GM23338 (cell line): Measurements from ENCODE around the gene CDK4. TPM values are rescaled to one million over a fixed set of nuclear protein-coding genes. Genes with fewer than 3 reads are reported as not detected.
A peak's percentile ranks its signal among the peaks of the same experiment; 100 is the strongest.

Experiments
- ATAC-seq: fragments of 200-7000 bp; cut with Tn5 transposase; 3 replicates; pipeline ENCODE4 v1.9.1; 2020
- DNase-seq: peaks from one replicate; pipeline ENCODE4 v3.0.0-alpha.2; 2015; ENCODE audit warnings: low spot score
- H2AFZ ChIP-seq: fragments of 200-600 bp; sonication (generic); 2 replicates; pipeline ENCODE4 v1.8.0; 2016; ENCODE audit warnings: antibody characterized with exemption, mild to moderate bottlenecking, moderate library complexity
- H3F3A ChIP-seq: fragments of 200-600 bp; sonication (generic); replicated peaks from 2 replicates; pipeline ENCODE4 v1.8.0; 2017; ENCODE audit warnings: antibody characterized with exemption, mixed run types, low read depth
- H3K27ac ChIP-seq: fragments of 200-600 bp; sonication (generic); 2 replicates; pipeline ENCODE4 v1.6.1; 2016; ENCODE audit warnings: low read depth
- H3K27me3 ChIP-seq: fragments of 200-600 bp; sonication (generic); 2 replicates; pipeline ENCODE4 v1.8.0; 2016; ENCODE audit warnings: mild to moderate bottlenecking, mixed run types, moderate library complexity; ENCODE audit not compliant: insufficient read depth
- H3K36me3 ChIP-seq: fragments of 200-600 bp; sonication (generic); 2 replicates; pipeline ENCODE4 v1.8.0; 2016; ENCODE audit warnings: mild to moderate bottlenecking; ENCODE audit not compliant: insufficient read depth
- H3K4me1 ChIP-seq: fragments of 200-600 bp; sonication (generic); 2 replicates; pipeline ENCODE4 v1.8.0; 2016; ENCODE audit warnings: mild to moderate bottlenecking, moderate library complexity; ENCODE audit not compliant: insufficient read depth
- H3K4me2 ChIP-seq: fragments of 200-600 bp; sonication (generic); 2 replicates; pipeline ENCODE4 v1.7.1; 2017; ENCODE audit warnings: mixed run types
- H3K4me3 ChIP-seq: fragments of 200-600 bp; sonication (generic); 2 replicates; pipeline ENCODE4 v1.6.1; 2016; ENCODE audit warnings: mixed run types
- H3K79me2 ChIP-seq: fragments of 200-600 bp; sonication (generic); replicated peaks from 2 replicates; pipeline ENCODE4 v1.8.0; 2017; ENCODE audit warnings: mild to moderate bottlenecking; ENCODE audit not compliant: insufficient read depth
- H3K9me2 ChIP-seq: fragments of 200-600 bp; sonication (generic); 2 replicates; pipeline ENCODE4 v1.8.0; 2017; ENCODE audit not compliant: insufficient read depth
- H4K20me1 ChIP-seq: fragments of 200-600 bp; sonication (generic); replicated peaks from 2 replicates; pipeline ENCODE4 v1.8.0; 2017; ENCODE audit warnings: mild to moderate bottlenecking; ENCODE audit not compliant: insufficient read depth
- H3K27ac Mint-ChIP-seq: 2 replicates; pipeline ENCODE4 v1.8.0; 2020; ENCODE audit warnings: inconsistent platforms, mild to moderate bottlenecking, moderate library complexity, mixed read lengths
- H3K27me3 Mint-ChIP-seq: 3 replicates; pipeline ENCODE4 v1.8.0; 2022; ENCODE audit warnings: low read depth, mild to moderate bottlenecking, moderate library complexity, mixed read lengths, inconsistent platforms; ENCODE audit not compliant: insufficient read depth, poor library complexity
- H3K36me3 Mint-ChIP-seq: 3 replicates; pipeline ENCODE4 v1.8.0; 2021; ENCODE audit warnings: low read depth, mild to moderate bottlenecking, inconsistent platforms, moderate library complexity, mixed read lengths
- H3K4me1 Mint-ChIP-seq: 3 replicates; pipeline ENCODE4 v1.8.0; 2020; ENCODE audit warnings: mild to moderate bottlenecking, inconsistent platforms, mixed read lengths
- H3K4me3 Mint-ChIP-seq: 3 replicates; pipeline ENCODE4 v1.8.0; 2021; ENCODE audit warnings: moderate library complexity, mild to moderate bottlenecking, inconsistent platforms, mixed read lengths
- H3K9me3 Mint-ChIP-seq: 3 replicates; pipeline ENCODE4 v1.8.0; 2020; ENCODE audit warnings: moderate library complexity, mild to moderate bottlenecking, inconsistent platforms, mixed read lengths
- EZH2phosphoT487 ChIP-seq: fragments of 200-600 bp; sonication (generic); IDR thresholded peaks from one replicate; pipeline ENCODE4 v1.8.1; 2018; ENCODE audit warnings: antibody characterized with exemption; ENCODE audit not compliant: unreplicated experiment
- JUNB ChIP-seq: IDR thresholded peaks from one replicate; pipeline ENCODE4 v1.6.1; 2016; ENCODE audit warnings: antibody characterized with exemption; ENCODE audit not compliant: unreplicated experiment
- NANOG ChIP-seq: IDR thresholded peaks from 2 replicates; pipeline ENCODE4 v1.6.1; 2016; ENCODE audit warnings: antibody characterized with exemption, borderline replicate concordance
- POLR2AphosphoS5 ChIP-seq: IDR thresholded peaks from 2 replicates; pipeline ENCODE4 v1.6.1; 2016; ENCODE audit warnings: antibody characterized with exemption, low read depth
- ZNF114 ChIP-seq: fragments of 250-450 bp; sonication (Bioruptor Pico); IDR thresholded peaks from 2 replicates; pipeline ENCODE4 v1.5.0; 2020; ENCODE audit warnings: mild to moderate bottlenecking, moderate library complexity
- ZNF331 ChIP-seq: fragments of 250-450 bp; sonication (Bioruptor Pico); IDR thresholded peaks from 2 replicates; pipeline ENCODE4 v1.5.0; 2020; ENCODE audit warnings: low read depth, mild to moderate bottlenecking, moderate library complexity
- polyA plus RNA-seq: library from polyadenylated mRNA; unstranded; fragments of >200 nt; fragmentation: Nextera tagmentation; extraction: Ambion mirVana; gene quantifications from 2 replicates; pipeline ENCODE4 v1.2.1, GENCODE V29; 2016
- total RNA-seq: library from RNA; depleted of rRNA; stranded (reverse); fragments of >200 nt; shearing (Covaris generic); gene quantifications from 2 replicates; pipeline ENCODE4 v1.2.3, GENCODE V29; 2014
- TF ChIP-seq, protein P1 (sequence below): IDR thresholded peaks from 2 replicates; pipeline ENCODE4 v1.6.1; 2016; ENCODE audit warnings: antibody characterized with exemption
- TF ChIP-seq, protein P2 (sequence below): fragments of 250-450 bp; sonication (Bioruptor Pico); IDR thresholded peaks from 2 replicates; pipeline ENCODE4 v1.5.0; 2020; ENCODE audit warnings: mild to moderate bottlenecking, moderate library complexity

Gene CDK4
- total and polyA plus RNA-seq, 2 experiments from 2014 or later: 105 to 198 TPM

GRCh38 chr12:57771236-57771872 is 19.2 kb upstream of the CDK4 start:
- H3K4me2 ChIP-seq: peak overlapping the region; percentile 99
- H3K27ac Mint-ChIP-seq: peak overlapping the region; percentile 100
- H4K20me1 ChIP-seq: peaks cover 7% of the 10 kb centered on the region; the same call in 1 of the 2 replicates
- H2AFZ ChIP-seq: no peak overlapping the region
- H3K4me1 Mint-ChIP-seq: peaks cover 19% of the 10 kb centered on the region
- no peaks in the 10 kb centered on the region for H3K79me2 ChIP-seq
- H3K27ac ChIP-seq: peak overlapping the region; percentile 95
- H3K36me3 ChIP-seq: no peaks in the 10 kb centered on the region; the same call in 1 of the 2 replicates
- H3K9me3 Mint-ChIP-seq: no peaks in the 10 kb centered on the region; the same call in 2 of the 3 replicates
- peak overlapping the region; percentile 98 for H3K4me3 Mint-ChIP-seq
- peaks cover 35% of the 10 kb centered on the region for H3K27me3 ChIP-seq
- peak overlapping the region; percentile 78 for H3K4me3 ChIP-seq
- ATAC-seq (peak; percentile 64), DNase-seq (peak; percentile 99)
- H3K4me1 ChIP-seq: peaks cover 10% of the 10 kb centered on the region; the same call in 1 of the 2 replicates
- peaks cover 5% of the 10 kb centered on the region; the same call in 1 of the 2 replicates for H3F3A ChIP-seq
- H3K27me3 Mint-ChIP-seq: peaks cover 22% of the 10 kb centered on the region
- no peaks in the 10 kb centered on the region for H3K9me2 ChIP-seq
- TF ChIP-seq EZH2phosphoT487: no peak
- H3K36me3 Mint-ChIP-seq: peaks cover 35% of the 10 kb centered on the region

DNA sequence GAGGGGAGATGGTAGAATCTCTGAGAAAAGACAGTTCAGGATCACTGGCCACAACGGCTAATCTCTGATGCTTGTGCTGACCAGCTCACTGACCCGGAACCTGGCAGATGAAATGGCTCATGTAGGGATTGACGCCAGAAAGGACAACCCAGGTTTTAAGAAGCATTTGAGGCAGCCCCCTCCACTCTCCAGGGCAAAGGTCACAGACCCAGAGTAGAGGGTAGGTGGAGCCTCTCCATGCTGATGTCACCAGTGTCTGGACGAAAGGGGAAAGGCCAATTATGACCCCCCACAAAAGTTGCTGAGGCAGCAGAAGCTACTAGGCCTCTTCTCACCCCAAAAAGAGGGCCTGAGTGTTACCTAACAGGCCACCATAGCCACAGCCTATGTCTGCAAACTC is 18.6 kb upstream of the CDK4 start:
- TF ChIP-seq, protein P1, sequence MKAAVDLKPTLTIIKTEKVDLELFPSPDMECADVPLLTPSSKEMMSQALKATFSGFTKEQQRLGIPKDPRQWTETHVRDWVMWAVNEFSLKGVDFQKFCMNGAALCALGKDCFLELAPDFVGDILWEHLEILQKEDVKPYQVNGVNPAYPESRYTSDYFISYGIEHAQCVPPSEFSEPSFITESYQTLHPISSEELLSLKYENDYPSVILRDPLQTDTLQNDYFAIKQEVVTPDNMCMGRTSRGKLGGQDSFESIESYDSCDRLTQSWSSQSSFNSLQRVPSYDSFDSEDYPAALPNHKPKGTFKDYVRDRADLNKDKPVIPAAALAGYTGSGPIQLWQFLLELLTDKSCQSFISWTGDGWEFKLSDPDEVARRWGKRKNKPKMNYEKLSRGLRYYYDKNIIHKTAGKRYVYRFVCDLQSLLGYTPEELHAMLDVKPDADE: no peak
- no peak for TF ChIP-seq JUNB
- no peak for TF ChIP-seq POLR2AphosphoS5
- no peak for TF ChIP-seq ZNF331 (CRISPR knock-in tag)
- TF ChIP-seq, protein P2, sequence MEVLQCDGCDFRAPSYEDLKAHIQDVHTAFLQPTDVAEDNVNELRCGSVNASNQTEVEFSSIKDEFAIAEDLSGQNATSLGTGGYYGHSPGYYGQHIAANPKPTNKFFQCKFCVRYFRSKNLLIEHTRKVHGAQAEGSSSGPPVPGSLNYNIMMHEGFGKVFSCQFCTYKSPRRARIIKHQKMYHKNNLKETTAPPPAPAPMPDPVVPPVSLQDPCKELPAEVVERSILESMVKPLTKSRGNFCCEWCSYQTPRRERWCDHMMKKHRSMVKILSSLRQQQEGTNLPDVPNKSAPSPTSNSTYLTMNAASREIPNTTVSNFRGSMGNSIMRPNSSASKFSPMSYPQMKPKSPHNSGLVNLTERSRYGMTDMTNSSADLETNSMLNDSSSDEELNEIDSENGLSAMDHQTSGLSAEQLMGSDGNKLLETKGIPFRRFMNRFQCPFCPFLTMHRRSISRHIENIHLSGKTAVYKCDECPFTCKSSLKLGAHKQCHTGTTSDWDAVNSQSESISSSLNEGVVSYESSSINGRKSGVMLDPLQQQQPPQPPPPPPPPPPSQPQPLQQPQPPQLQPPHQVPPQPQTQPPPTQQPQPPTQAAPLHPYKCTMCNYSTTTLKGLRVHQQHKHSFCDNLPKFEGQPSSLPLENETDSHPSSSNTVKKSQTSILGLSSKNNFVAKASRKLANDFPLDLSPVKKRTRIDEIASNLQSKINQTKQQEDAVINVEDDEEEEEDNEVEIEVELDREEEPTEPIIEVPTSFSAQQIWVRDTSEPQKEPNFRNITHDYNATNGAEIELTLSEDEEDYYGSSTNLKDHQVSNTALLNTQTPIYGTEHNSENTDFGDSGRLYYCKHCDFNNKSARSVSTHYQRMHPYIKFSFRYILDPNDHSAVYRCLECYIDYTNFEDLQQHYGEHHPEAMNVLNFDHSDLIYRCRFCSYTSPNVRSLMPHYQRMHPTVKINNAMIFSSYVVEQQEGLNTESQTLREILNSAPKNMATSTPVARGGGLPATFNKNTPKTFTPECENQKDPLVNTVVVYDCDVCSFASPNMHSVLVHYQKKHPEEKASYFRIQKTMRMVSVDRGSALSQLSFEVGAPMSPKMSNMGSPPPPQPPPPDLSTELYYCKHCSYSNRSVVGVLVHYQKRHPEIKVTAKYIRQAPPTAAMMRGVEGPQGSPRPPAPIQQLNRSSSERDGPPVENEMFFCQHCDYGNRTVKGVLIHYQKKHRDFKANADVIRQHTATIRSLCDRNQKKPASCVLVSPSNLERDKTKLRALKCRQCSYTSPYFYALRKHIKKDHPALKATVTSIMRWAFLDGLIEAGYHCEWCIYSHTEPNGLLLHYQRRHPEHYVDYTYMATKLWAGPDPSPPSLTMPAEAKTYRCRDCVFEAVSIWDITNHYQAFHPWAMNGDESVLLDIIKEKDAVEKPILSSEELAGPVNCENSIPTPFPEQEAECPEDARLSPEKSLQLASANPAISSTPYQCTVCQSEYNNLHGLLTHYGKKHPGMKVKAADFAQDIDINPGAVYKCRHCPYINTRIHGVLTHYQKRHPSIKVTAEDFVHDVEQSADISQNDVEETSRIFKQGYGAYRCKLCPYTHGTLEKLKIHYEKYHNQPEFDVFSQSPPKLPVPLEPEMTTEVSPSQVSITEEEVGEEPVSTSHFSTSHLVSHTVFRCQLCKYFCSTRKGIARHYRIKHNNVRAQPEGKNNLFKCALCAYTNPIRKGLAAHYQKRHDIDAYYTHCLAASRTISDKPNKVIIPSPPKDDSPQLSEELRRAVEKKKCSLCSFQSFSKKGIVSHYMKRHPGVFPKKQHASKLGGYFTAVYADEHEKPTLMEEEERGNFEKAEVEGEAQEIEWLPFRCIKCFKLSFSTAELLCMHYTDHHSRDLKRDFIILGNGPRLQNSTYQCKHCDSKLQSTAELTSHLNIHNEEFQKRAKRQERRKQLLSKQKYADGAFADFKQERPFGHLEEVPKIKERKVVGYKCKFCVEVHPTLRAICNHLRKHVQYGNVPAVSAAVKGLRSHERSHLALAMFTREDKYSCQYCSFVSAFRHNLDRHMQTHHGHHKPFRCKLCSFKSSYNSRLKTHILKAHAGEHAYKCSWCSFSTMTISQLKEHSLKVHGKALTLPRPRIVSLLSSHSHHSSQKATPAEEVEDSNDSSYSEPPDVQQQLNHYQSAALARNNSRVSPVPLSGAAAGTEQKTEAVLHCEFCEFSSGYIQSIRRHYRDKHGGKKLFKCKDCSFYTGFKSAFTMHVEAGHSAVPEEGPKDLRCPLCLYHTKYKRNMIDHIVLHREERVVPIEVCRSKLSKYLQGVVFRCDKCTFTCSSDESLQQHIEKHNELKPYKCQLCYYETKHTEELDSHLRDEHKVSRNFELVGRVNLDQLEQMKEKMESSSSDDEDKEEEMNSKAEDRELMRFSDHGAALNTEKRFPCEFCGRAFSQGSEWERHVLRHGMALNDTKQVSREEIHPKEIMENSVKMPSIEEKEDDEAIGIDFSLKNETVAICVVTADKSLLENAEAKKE: no peak
- TF ChIP-seq ZNF114 (CRISPR knock-in tag): no peak
- no peak for TF ChIP-seq NANOG
- ATAC-seq: no peak
- Mint-ChIP-seq H3K9me3 (no peaks in the 10 kb centered on the region; the same call in 2 of the 3 replicates), H3K27me3 (peaks cover 28% of the 10 kb centered on the region), H3K4me1 (peaks cover 22% of the 10 kb centered on the region), H3K4me3 (peak overlapping the region; percentile 98), H3K27ac (no peak overlapping the region), H3K36me3 (peaks cover 35% of the 10 kb centered on the region)
- Histone ChIP-seq H4K20me1 (peaks cover 7% of the 10 kb centered on the region; the same call in 1 of the 2 replicates), H3K27me3 (peaks cover 41% of the 10 kb centered on the region), H3K36me3 (no peaks in the 10 kb centered on the region; the same call in 1 of the 2 replicates), H3K27ac (no peak overlapping the region), H3K4me3 (peak overlapping the region; percentile 78; the same call in 1 of the 2 replicates), H3F3A (peaks cover 9% of the 10 kb centered on the region; the same call in 1 of the 2 replicates), H3K9me2 (no peaks in the 10 kb centered on the region), H3K4me2 (no peak overlapping the region), H3K79me2 (no peaks in the 10 kb centered on the region), H3K4me1 (peaks cover 14% of the 10 kb centered on the region; the same call in 1 of the 2 replicates), H2AFZ (no peak overlapping the region)
- DNase-seq: no peak
